GM18907 (cell line): ENCODE results near the gene GAMT.

ENCODE experiments used
- ATAC-seq: cut with Tn5 transposase; IDR thresholded peaks from one replicate; pipeline ENCODE4 v1.9.1; 2021; ENCODE audit warnings: mild to moderate bottlenecking, moderate library complexity; ENCODE audit not compliant: unreplicated experiment

GAMT gene

GRCh38 chr19:1402411-1403070 is 1.2 kb upstream of the GAMT start:
- no peak for ATAC-seq

GRCh38 chr19:1401889-1402217 is 511 bp upstream of the GAMT start:
- no peak for ATAC-seq

GRCh38 chr19:1400281-1401137 is 833 bp downstream of the GAMT start:
- ATAC-seq = no peak

- ATAC-seq = no peak
Measured at GRCh38 chr19:1399745-1400144, 1.6 kb downstream of the GAMT start.

DNA sequence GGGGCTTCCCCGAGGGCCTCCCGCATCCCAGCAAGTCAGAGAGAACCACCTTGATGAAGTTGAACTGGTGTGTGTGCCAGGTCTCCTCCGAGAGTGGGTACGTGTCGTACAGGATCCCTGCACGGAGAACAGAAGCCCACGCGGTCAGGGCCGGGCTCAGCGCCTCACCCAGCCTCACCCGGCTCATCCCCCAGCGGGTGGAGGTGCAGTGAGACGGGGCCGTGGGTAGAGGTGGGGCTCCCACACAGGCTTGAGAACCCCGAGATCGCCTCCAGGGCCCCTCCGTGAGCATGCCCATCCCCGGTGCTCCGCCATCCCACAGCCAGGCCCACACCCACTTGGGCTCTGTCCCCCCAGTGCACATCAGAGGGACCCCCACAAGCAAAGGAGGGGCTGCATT is 2.3 kb downstream of the GAMT start:
- no peak for ATAC-seq

GRCh38 chr19:1397838-1398237 is 3.5 kb downstream of the GAMT start:
- no peak for ATAC-seq

DNA sequence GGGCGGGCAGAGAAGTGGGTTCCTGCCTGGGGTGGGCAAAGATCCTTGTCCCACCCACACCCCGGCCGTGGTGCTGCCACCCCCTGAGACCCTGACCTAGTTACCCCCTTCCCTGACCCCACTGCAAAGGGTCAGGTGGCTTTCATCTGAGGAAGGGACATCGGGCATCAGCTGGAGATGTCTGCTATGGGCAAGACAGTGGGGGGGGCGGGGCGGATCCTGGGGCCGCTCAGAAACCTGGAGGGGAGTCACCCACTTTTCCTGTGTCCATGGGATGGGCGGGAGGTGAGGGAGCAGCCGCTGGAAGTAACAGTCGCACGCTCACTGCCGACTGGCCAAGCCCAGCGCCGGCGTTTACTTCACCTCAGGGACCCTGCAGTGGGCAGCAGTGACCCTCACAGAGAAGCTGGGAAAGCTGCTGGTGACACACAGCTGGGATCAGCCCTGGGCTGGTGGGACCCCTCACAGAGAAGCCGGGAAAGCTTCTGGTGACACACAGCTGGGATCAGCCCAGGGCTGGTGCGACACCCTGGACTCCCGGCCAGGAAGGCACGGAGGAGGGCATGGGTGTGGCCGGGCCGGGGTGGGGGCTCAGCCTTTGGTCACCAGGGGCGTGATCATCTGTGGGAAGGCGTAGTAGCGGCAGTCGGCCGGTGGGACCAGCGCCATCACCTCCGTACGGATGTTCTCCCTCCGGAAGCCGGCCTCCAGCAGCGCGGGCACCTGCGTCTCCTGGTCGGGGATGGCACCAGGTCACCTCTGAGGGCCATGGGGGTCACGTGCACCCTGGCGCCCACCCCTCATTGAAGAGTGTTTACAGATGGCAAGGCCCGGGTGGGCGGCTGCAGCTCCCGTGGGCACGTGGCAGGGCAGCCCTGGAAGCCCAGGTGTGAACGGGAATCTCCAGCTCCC is 4.3 kb downstream of the GAMT start:
- no peak for ATAC-seq

DNA sequence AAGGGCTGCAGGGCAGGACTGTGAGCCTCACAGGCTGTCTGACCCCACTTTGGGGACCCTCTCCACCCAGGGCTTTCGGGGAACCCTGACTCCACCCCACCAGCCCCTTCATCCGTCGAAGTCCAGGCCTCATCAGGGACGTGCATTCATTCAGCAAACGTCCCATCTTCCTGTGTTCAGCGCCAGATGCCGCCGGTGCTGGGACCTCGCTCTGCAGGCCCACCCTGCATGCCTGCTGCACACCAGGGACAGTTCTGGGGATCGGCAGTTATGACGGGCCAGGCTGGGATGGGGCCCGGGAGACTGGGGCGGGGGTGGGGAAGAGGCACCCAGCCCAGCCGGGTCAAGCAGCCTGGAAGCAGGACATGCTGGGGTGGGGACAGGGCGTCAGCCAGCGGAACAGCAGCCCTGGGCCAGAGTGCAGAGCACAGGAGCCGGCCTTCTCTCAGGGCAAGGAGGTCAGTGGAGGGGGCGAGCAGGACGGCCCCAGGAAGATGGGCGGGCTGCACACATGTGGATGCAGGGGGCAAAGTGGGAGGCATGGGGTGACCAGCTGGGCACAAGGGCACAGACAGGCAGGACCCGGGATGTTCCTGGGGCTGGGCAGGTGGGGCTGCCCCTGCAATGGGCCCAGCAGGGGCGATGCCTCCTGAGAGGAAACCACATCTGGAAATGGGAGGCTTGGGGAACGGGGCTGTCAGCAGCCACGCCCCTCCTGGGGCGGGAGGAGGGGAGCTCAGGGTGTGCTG is 5.1 kb downstream of the GAMT start:
- ATAC-seq = no peak

DNA sequence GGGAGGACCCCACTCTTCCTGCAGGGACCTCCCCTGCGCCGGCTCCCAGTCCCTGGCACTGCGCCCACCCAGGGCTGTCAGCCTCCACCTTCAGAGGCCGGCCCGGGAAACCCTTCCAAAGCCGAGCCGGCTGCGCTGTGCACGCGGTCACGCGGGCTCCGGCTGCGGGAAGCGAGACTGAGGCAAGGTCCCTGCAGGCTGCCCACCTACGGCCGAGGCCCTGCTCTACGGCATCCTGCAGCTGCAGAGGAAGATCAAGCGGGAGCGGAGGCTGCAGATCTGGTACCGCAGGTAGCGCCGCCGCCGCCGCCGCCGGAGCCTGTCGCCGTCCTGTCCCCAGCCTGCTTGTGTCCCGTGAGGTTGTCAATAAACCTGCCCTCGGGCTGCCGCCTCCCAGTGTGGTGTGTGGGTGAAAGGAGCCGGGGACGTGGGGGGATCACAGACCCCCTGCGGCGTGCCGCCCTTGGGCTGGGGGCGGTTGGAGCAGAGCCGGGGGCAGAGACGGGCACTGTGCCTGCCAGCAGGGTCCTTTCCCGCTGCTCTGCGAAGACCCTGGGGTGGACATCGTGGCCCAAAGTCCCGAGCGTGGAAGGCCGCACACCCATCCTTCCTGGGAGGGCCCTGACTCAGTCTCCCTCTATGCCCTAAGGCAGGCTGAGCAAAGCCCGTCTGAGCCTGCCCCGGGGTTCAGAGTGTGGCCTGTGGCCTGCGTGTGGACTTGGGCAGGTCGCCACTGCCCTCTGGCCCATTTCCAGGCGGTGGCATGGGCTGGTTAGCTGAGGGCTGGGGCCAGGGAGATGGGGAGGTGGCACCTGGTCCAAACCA is 5.9 kb downstream of the GAMT start:
- ATAC-seq = no peak

- no peak for ATAC-seq
Measured at GRCh38 chr19:1394252-1395193, 6.8 kb downstream of the GAMT start.

- no peak for ATAC-seq
Measured at GRCh38 chr19:1393841-1394240, 7.5 kb downstream of the GAMT start.

DNA sequence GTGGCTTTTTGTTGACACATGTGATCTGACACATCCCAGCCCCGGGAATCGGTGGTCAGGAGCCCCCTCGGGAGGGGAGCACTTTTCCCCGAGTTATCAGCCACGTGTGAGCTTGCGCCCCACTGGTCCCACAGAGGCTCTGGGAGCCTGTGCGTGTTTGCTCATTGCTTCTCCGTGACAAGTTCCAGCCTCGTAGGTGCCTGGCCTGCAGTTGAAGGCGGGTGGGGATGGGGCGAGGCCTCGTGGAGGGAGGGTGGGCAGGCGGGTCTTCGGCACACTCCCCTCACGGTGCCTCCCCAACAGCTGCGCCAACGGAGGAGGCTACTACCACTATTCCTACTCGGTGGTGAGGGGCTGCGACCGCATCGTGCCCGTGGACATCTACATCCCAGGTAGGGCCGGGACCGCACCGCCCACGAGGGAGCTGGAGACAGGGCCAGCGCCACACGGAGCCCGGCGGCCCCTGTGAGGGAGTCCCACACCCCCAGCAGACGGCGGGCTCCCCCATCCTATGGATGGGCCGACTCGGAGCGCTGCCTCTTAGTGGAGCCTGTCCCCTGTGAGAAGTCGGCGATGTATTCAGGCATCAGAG is 8.3 kb downstream of the GAMT start:
- ATAC-seq = no peak

- no peak for ATAC-seq
Measured at GRCh38 chr19:1392407-1392806, 8.9 kb downstream of the GAMT start.

DNA sequence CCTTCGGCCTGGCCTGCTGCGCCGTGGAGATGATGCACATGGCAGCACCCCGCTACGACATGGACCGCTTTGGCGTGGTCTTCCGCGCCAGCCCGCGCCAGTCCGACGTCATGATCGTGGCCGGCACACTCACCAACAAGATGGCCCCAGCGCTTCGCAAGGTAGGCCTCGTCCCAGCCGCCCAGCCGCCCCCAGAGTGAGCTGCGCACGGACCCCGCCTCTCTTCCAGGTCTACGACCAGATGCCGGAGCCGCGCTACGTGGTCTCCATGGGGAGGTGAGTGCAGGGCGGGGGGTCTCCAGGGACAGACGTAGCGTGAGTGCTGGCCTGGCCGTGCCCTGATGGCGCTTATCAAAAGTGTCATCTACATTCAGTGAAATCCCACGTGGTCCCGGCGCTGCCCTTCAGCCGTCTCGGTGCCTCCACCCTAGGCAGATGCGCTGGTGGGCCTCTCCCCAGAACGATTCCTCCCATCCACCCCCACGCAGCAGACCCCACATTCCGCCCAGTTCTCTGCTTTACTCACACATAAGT is 10.4 kb downstream of the GAMT start:
- no peak for ATAC-seq

DNA sequence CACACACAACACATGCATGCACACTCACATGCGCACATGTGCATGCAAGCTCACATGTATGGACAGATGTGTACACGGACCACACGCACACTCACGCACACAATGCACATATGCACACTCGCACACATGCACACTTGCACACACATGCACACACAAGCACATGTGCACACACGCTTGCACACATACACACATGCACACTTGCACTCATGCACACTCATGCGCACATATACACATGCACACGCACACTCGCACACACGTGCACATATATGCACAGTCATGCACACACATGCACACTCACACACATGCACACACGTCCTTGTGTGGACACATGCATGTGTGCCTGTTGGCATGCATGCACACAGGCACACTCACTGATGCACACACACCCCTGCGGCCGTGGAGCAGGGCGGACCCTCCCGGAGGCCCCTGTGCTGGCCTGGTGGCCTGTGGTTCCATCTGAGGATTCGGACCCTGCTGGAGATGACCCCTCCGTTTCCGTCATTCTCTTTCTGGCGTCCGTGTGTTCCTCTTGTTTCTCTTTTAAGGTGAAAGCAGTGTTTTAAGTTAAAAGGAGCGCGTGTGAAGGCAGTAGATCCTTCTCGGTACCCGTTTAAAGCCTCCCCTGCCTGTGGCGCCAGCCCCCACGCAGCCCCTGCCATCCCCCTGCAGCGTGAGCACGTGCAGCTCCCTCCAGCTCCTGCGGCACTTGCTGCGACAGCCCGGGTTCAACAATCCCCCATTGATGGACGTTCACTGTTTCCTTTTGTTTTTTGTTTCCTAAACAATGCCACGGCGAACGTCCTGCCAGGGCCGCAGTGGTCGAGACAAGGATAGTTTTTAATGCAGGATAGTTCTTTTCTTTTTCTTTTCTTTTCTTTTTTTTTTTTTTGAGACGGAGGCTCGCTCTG is 12.1 kb downstream of the GAMT start:
- ATAC-seq = no peak

GRCh38 chr19:1388637-1389026 is 12.7 kb downstream of the GAMT start:
- ATAC-seq = no peak
